GM18867 (cell line): ENCODE results near the gene C11orf24.

ENCODE experiments used
- ATAC-seq: cut with Tn5 transposase; IDR thresholded peaks from one replicate; pipeline ENCODE4 v1.9.1; 2021; ENCODE audit warnings: mild to moderate bottlenecking, moderate library complexity; ENCODE audit not compliant: unreplicated experiment

The C11orf24 gene

GRCh38 chr11:68211546-68211945 lies 60.2 kb downstream of the C11orf24 start:
- ATAC-seq: no peak
